C4-2B (cell line): ENCODE results near the gene MEOX1.
"Not testable (repeated sequence)": the region's sequence is repeated elsewhere in the genome, so short reads cannot be mapped to it uniquely, and the experiment has no call there.

Experiments
- H3K27ac ChIP-seq: fragments of 450-650 bp; 2 replicates; pipeline ENCODE4 v1.5.1; 2017
- CTCF ChIP-seq: fragments of 450-650 bp; conservative IDR thresholded peaks from 2 replicates; pipeline ENCODE4 v1.5.1; 2017; ENCODE audit warnings: mild to moderate bottlenecking
- ZFX ChIP-seq: fragments of 450-650 bp; IDR thresholded peaks from 2 replicates; pipeline ENCODE4 v1.6.1; 2017

Gene MEOX1

GRCh38 chr17:43691317-43691693, 29.6 kb upstream of the MEOX1 start:
- H3K27ac ChIP-seq: no peak overlapping the region
- no peak for TF ChIP-seq CTCF
- no peak for TF ChIP-seq ZFX

- TF ChIP-seq CTCF (no peak), ZFX (no peak)
- H3K27ac ChIP-seq: no peak overlapping the region
These were observed 29.0 kb upstream of the MEOX1 start for GRCh38 chr17:43690624-43691316.

DNA sequence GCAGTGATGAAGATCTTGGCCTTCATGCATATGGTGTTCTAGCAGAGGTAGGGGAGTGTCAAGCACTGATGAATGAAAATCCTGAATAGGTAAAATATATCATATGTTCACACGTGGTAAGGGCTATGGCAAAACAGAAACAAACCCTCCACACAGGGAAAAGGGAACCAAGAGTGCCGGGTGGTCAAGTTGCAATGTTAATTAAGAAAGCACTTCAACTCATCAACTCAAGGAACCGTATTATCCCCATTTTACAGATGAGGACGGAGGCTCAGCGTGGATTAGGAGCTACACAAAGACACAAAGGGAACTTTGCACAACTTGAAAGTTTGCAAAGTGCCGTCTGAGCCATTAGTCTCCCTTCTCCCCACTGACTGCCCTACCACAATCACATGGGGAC, 28.1 kb upstream of the MEOX1 start:
- H3K27ac ChIP-seq: no peak overlapping the region
- TF ChIP-seq CTCF (no peak), ZFX (no peak)

DNA sequence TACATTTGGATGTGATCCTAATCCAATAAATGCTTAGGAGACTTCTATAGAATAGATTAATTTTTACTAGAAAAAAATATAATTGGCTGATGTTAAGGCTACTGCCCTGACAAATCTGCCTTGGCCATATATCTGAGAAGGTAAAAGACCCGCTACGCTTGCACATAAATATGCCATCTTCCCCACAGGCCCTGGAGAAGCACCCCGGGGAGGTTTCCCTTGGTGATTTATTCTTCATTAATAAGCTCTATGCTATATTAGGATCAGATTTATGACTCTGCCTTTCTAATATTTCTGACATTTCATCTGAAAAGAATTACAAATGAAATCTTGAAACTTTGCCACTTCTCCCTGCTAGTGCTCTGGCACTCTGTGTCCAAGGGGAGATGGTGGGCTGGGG, 27.4 kb upstream of the MEOX1 start:
- TF ChIP-seq CTCF (no peak), ZFX (no peak)
- no peak overlapping the region for H3K27ac ChIP-seq

- H3K27ac ChIP-seq: not testable (repeated sequence)
These were observed 25.2 kb upstream of the MEOX1 start for GRCh38 chr17:43686957-43687356.

DNA sequence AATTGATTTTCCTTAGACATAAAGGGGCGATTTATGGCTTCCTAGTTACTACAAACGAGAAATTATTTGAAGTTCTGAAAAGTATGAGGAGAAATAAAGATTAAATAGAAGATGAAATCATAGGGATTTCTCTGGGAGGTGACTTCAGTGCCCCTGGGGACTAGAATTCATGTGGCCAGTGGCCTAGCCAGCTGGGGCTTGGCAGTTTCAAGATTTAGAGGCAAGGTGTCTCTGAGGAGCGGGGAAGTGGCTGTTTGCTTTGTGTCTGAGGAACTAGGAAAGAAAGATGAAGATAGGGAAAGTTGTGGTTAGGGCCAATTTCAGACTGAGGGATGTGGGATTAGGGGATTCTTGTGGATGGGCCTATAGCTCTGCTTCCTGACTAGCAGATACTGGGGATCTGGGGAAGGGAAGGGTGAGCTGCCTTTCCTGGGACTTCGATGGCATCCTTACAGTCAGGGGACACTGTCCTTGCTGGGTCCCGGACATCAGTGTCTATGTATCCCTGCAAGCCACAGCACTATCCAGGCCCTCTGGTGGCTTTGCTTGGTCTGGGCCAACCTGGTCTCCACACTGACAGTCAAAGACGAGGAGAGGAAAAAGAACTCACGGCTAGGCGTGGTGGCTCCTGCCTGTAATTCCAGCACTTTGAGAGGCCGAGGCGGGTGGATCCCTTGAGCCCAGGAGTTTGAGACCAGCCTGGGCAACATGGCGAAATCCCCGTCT, 22.4 kb upstream of the MEOX1 start:
- H3K27ac ChIP-seq: no peak overlapping the region
- TF ChIP-seq CTCF (no peak), ZFX (no peak)

DNA sequence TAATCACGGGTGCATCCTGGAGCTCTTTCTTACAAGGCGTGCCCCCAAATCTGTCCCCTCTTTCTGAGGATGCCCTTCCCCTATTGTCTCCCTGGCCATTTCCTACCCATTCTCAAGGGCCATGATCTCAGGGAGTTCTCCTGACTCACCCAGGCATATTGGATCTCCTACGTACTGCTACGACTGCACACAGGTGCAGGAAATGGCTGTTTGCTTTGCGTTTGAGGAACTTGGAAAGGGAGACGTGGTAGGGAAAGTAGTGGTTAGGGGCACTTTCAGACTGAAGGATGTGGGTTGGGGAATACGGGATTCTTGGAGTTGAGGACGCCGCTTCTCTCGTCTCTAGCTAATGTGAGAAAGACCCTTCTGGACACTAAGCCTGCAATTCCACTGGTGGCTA, 18.7 kb upstream of the MEOX1 start:
- no peak overlapping the region for H3K27ac ChIP-seq
- no peak for TF ChIP-seq ZFX
- no peak for TF ChIP-seq CTCF

- TF ChIP-seq CTCF (no peak), ZFX (no peak)
- no peak overlapping the region for H3K27ac ChIP-seq
These were observed 18.2 kb upstream of the MEOX1 start for GRCh38 chr17:43679911-43680310.
